Lower leg skin (tissue), 3 donors: Measurements from ENCODE around the gene PON2.

Source experiments
- CTCF ChIP-seq, 3 donors: fragments of 450-650 bp; IDR thresholded peaks; one replicate each; pipeline ENCODE4 v1.5.1; 2016; ENCODE audit warnings: antibody characterized with exemption in 3 of 3, mild to moderate bottlenecking in 3 of 3, moderate library complexity in 2 of 3
- POLR2A ChIP-seq, 2 donors: fragments of 450-650 bp; IDR thresholded peaks; one replicate each; pipeline ENCODE4 v1.6.1; 2016 to 2017; ENCODE audit warnings: antibody characterized with exemption in 2 of 2, mild to moderate bottlenecking in 1 of 2, moderate library complexity in 1 of 2

DNA sequence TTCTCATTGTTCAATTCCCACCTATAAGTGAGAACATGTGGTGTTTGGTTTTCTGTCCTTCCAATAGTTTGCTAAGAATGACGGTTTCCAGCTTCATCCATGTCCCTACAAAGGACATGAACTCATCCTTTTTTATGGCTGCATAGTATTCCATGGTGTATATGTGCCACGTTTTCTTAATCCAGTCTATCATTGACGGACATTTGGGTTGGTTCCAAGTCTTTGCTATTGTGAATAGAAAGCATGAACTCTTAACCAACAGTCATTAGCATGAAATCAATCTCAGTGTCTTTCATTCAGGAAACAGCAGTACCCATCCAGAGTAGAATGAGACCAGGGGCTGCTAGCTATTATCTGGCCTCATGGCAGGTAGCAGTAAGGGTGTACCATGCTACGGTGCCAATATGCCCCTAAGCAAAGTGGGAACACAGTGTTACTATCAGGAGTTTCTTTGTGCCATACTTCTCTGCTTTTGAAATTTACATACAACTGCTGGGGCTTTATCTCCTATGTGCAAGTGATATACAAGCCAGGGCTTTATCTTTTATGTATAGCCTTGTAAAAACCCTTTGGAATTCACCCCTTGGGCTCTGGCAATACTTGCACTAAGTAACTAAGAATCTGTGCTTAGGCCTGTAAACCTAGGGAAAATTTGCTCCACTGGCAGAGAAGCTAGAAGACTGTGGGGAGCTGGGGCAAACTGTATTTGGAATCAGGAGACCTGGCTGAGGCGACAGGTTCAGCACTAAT is 5.4 kb downstream of the PON2 start:
- TF ChIP-seq CTCF (IDR thresholded peaks at IDR 0.05) (no peak), POLR2A (IDR thresholded peaks at IDR 0.05) (no peak)
